Stimulated activated CD4-positive, alpha-beta T cell treated with anti-CD3 and anti-CD28 coated beads, Interleukin-1b, Interleukin-23, amount 100 ng/mL, for 1 hour (primary cell): Measurements from ENCODE around the gene NFIX.
A peak's percentile ranks its signal among the peaks of the same experiment; 100 is the strongest.

ENCODE experiments used
- DNase-seq, 2 donors: peaks; one replicate each; pipeline ENCODE4 v3.0.0-alpha.2; 2020; ENCODE audit warnings: low read depth in 2 of 2

The NFIX gene

DNA sequence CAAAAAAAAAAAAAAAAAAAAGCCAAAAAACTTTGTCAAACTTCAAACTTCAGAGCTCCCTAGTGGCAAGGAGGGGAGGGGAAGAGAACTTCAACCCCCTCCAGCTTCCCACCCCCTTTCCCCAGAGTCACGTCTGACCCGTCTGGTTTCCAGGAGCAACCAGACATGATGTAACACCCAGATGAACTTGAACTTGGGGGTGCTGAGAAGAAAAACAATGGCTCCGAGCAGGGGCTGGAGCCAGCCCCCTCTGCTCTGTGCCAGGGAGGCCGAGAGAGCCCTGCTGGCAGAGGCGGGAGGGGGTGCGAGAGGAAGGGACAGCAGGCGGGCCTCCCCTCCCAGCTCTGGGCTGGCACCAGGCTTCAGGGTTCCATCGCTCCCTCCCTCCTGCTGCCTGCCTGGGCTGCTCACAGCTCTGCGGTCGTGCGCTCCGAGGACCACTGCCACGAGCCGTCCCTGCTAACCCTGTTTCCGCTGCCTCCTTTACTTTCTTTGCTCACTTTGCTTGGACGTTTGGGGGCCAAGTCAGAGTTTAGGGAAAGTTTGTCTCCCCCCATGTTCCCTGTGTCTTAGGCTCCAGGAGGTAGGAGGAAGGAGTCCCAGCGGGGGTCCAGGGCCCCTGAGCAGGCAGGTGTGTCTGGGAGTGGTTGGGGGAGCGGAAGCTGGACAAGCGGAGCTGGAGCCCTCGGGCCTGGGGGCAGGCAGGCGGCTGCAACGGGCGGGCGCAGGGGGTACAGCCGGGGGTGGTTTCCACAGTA lies 96.3 kb downstream of the NFIX start:
- DNase-seq, result no peak

- no peak for DNase-seq
Measured at GRCh38 chr19:13092158-13092543, 96.9 kb downstream of the NFIX start.

- DNase-seq, result no peak
Measured at GRCh38 chr19:13092606-13093235, 97.4 kb downstream of the NFIX start.

DNA sequence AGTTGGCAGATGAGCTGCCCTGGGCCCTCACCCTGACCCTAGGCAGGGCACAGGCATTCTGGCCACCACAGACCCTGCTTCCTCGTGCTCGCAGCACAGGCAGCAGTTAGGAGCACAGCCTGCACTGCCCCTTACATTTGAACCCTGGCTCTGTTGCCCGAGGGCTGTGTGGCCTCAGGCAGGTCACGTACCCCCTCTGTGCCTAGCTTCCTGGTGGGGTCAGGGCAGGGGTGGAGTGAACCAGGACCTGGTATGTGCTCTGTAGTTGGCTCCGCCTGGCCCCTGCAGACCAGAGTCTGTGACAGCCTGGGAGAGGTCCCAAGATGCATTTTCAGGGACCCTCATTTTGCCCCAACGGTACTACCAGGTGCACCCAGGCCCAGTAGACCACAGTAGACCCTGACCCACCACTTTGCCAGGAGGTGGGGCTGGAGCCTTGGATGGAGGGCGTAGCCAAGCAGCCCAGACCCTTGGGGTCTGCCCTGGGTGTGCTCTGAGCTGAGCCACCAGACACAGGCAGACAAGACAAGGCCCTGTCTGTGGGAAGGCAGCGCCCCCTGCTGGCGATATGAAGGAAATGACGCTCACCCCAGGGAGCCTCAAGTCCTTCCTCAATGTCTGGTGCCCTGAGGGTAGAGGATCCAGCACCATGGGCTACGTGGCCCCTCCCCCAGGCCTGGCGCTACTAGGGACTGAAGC lies 98.3 kb downstream of the NFIX start:
- DNase-seq, result peak; percentile 60 to 63

DNA sequence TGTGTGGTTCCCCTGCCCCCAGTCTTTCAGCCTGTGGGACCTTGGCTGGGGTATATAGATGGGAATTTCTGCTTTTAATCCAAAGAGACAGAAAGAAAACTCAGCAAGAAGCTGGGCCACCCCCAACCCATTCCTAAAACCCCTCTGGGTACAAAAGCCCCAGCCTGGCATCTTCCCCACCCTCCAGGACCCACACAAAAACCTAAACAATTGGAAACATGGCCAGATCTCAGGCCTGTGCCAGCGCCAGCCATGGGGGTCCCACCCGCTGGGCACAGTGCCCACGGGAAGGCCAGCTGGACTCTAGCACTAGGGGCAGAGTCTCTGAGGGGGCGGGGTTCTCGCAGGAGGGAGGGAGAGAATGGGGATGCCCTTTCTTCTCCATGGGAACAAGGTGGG lies 98.8 kb downstream of the NFIX start:
- DNase-seq, result no peak

- no peak for DNase-seq
Measured at GRCh38 chr19:13094771-13095392, 99.6 kb downstream of the NFIX start.

DNA sequence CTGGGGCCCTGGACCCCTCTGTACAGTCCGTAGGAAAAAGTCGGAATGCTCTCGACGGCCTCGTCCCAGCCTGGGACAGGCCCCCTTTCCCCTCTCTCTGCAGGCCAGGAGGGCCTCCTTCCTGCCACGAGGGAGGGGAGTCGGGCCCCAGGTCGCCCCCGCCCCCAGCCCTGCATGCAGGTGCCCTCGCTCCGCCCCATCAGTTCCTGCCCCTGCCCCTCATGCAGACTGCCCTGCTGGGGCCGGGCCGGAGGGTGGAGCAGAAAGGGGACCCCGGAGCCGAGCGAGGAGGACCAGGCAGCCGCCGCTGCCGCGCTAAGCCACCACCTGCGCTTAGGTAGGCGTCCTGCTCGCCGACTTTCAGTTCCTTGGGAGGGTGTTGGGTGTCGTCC lies 100.1 kb downstream of the NFIX start:
- DNase-seq, result no peak

DNA sequence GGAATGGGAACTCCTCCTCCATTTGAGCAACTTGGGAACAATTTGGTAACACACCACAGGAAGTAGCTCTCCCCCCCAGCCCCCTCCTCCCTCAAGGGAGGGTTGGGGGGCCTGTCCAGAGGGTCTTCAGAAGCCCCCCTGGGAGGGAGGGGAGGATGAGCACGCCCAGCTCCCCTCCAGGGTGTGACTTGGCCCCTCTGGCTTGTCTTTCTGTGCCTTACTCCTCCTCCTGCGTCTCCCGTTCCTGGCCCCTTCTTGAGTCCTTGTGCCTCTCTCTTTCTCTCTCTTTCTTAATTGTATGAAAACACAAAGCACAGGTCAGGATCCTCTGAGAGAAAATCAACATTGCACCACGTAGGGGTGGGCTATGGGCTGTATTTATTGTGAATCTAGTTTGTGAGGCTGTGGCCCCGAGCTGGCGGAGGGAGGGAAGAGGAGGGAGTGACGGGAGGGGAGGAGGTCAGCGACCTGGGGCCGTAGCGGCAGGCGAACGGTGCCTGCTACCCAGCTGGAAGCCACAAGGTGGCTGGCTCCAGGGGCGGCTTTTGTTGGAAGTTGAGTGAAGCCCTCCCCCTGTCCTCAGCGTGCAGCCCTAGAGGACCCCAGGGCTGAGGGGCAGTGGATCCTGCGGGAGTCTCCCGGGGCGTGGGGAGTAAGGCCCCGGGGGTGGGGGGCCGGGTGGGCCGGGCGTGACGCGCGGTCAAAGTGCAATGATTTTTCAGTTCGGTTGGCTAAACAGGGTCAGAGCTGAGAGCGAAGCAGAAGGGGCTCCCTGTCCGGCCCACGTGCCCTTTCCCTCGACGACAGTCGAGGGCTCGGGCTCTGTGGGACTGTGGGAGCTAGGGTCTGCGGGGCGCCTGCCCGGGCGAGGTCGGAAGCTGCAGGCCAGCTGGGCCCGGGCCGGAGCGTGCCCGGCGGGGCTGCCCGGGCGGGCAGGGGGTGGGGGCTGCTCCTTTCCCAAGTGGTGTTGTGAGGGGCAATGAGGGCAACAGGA lies 101.0 kb downstream of the NFIX start:
- DNase-seq, result no peak

DNA sequence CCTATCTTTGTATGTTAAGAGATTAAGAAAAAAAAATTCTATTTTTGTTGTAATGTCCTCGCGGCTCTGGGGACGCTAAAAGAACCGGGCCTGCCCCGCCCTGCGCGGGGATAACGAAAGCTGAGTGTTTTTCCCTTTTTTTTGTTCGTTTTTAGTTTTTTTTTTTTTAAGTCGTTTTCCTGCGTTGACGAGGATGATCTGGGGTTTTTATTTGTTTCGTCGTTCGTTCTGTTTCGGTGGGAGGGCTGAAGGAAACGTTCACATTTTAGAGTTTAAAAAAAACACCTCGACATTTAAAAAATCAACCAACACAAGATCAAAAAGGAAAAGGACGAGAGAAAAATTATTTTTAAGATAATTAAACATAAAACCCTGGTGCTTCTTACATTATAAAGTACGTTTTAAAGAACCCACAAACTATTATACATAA lies 101.8 kb downstream of the NFIX start:
- DNase-seq, result no peak

- no peak for DNase-seq
Measured at GRCh38 chr19:13097463-13098258, 102.4 kb downstream of the NFIX start.

GRCh38 chr19:13098277-13099072 lies 103.2 kb downstream of the NFIX start:
- no peak for DNase-seq

- peak in 1 of 2 donors; percentile 52 for DNase-seq
Measured at GRCh38 chr19:13099073-13099999, 104.1 kb downstream of the NFIX start.

- no peak for DNase-seq
Measured at GRCh38 chr19:13100031-13100588, 104.8 kb downstream of the NFIX start.

- DNase-seq, result no peak
Measured at GRCh38 chr19:13100841-13101589, 105.7 kb downstream of the NFIX start.

DNA sequence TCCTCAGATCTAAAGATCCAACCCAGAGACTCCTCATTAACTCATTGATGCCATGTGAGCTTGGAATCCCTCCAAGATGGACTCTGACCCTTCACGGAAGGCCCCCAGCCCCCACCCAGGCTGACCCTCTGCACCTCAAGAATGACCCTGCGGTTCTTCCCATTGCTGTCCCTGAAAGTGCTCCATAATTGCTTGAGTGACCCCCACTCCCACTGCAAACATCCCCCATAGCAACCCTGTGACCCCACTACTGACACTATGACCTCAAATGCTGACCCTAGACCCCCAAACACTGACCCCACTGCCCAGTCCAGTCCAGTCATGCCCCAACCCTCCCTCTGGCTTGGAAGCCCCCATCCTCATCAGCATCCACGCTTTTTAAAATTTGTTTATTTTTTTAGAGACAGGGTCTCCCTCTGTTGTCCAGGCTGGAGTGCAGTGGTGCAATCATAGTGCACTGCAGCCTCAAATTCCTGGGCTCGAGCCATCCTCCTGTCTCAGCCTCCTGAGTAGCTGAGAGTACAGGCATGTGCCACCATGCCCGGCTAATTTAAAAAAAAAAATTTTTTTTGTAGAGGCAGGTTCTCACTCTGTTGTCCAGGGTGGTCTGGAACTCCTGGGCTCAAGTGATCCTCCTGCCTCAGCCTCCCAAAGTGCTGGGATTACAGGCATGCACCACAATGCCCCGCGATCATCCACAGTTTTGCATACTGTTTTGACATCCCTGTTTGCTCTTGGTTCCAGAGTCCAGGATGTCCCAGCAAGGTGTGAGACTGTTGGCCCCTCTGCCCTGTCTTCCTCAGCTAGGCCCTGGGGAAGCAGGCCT lies 106.5 kb downstream of the NFIX start:
- DNase-seq, result no peak

- DNase-seq, result no peak
Measured at GRCh38 chr19:13102416-13102665, 107.1 kb downstream of the NFIX start.
